SJSA1 (cell line): ENCODE results near the gene GALNT13. TPM values are rescaled to one million over a fixed set of nuclear protein-coding genes. Genes with fewer than 3 reads are reported as not detected.

ENCODE experiments used
- DNase-seq, 2 experiments: peaks; one replicate each; pipeline ENCODE4 v3.0.0-alpha.2; 2015 to 2020; ENCODE audit warnings: low spot score in 2 of 2, low read depth in 1 of 2
- H3K27ac ChIP-seq: fragments of 250-450 bp; sonication (Bioruptor Pico); 2 replicates; pipeline ENCODE4 v1.5.1; 2020; ENCODE audit warnings: mild to moderate bottlenecking, moderate library complexity
- H3K27me3 ChIP-seq: fragments of 250-450 bp; sonication (Bioruptor Pico); replicated peaks from 2 replicates; pipeline ENCODE4 v1.5.1; 2020; ENCODE audit warnings: mild to moderate bottlenecking, moderate library complexity
- H3K36me3 ChIP-seq: fragments of 250-450 bp; sonication (Bioruptor Pico); 2 replicates; pipeline ENCODE4 v1.5.1; 2020; ENCODE audit warnings: mild to moderate bottlenecking
- H3K4me1 ChIP-seq: fragments of 250-450 bp; sonication (Bioruptor Pico); replicated peaks from 2 replicates; pipeline ENCODE4 v1.6.1; 2021; ENCODE audit warnings: mild to moderate bottlenecking
- H3K4me3 ChIP-seq: fragments of 250-450 bp; sonication (Bioruptor Pico); 2 replicates; pipeline ENCODE4 v1.5.1; 2020; ENCODE audit warnings: mild to moderate bottlenecking
- H3K9me3 ChIP-seq: fragments of 250-450 bp; sonication (Bioruptor Pico); replicated peaks from 2 replicates; pipeline ENCODE4 v1.5.1; 2020; ENCODE audit warnings: mild to moderate bottlenecking
- total RNA-seq: library from RNA; depleted of rRNA; stranded (reverse); fragments of >200 nt; shearing (Covaris generic); gene quantifications from 2 replicates; pipeline ENCODE4 v1.2.3, GENCODE V29; 2014; rRNA removed

The GALNT13 gene
- not detected in 2 replicates for total RNA-seq

- no peak within 1 kb of the TSS for H3K4me3 ChIP-seq
- no peak for DNase-seq
Measured at GRCh38 chr2:153871231-153872221, at the start of gene GALNT13. GALNT13 (plus strand) TSS chr2:153871922.

GRCh38 chr2:153823880-153824279 is 47.8 kb upstream of the GALNT13 start:
- Histone ChIP-seq H3K27ac (no peak overlapping the region), H3K27me3 (no peaks in the 10 kb centered on the region), H3K9me3 (no peaks in the 10 kb centered on the region; the same call in 1 of the 2 replicates), H3K4me3 (no peak overlapping the region), H3K4me1 (no peaks in the 10 kb centered on the region), H3K36me3 (no peaks in the 10 kb centered on the region)
- no peak for DNase-seq

More at GRCh38 chr2:153871231-153872221, at the start of gene GALNT13:
- H3K27me3 ChIP-seq: no peaks in the 10 kb centered on the region
- H3K36me3 ChIP-seq: no peaks in the 10 kb centered on the region
- no peaks in the 10 kb centered on the region for H3K4me1 ChIP-seq
- H3K27ac ChIP-seq: no peak within 1 kb of the TSS
- H3K9me3 ChIP-seq: no peaks in the 10 kb centered on the region; the same call in 1 of the 2 replicates

GRCh38 chr2:153828335-153828734 is 43.4 kb upstream of the GALNT13 start:
- Histone ChIP-seq H3K4me1 (no peaks in the 10 kb centered on the region), H3K9me3 (no peaks in the 10 kb centered on the region; the same call in 1 of the 2 replicates), H3K27me3 (no peaks in the 10 kb centered on the region), H3K36me3 (no peaks in the 10 kb centered on the region), H3K4me3 (no peak overlapping the region), H3K27ac (no peak overlapping the region)
- DNase-seq: no peak

GRCh38 chr2:153834662-153835061 is 37.1 kb upstream of the GALNT13 start:
- Histone ChIP-seq H3K4me3 (no peak overlapping the region), H3K4me1 (no peaks in the 10 kb centered on the region), H3K27ac (no peak overlapping the region), H3K27me3 (no peaks in the 10 kb centered on the region), H3K9me3 (no peaks in the 10 kb centered on the region; the same call in 1 of the 2 replicates), H3K36me3 (no peaks in the 10 kb centered on the region)
- no peak for DNase-seq

- Histone ChIP-seq H3K9me3 (peaks cover 2% of the 10 kb centered on the region; the same call in 1 of the 2 replicates), H3K27ac (no peak overlapping the region), H3K27me3 (no peaks in the 10 kb centered on the region), H3K4me1 (no peaks in the 10 kb centered on the region), H3K4me3 (no peak overlapping the region), H3K36me3 (no peaks in the 10 kb centered on the region)
- DNase-seq: no peak
Measured at GRCh38 chr2:153858250-153858649, 13.5 kb upstream of the GALNT13 start.

GRCh38 chr2:153864022-153864421 is 7.7 kb upstream of the GALNT13 start:
- Histone ChIP-seq H3K9me3 (no peaks in the 10 kb centered on the region), H3K36me3 (no peaks in the 10 kb centered on the region), H3K27ac (no peak overlapping the region), H3K27me3 (no peaks in the 10 kb centered on the region), H3K4me3 (no peak overlapping the region), H3K4me1 (no peaks in the 10 kb centered on the region)
- DNase-seq: no peak

GRCh38 chr2:153866595-153866994 is 5.1 kb upstream of the GALNT13 start:
- no peaks in the 10 kb centered on the region for H3K4me1 ChIP-seq
- no peaks in the 10 kb centered on the region; the same call in 1 of the 2 replicates for H3K9me3 ChIP-seq
- H3K36me3 ChIP-seq: no peaks in the 10 kb centered on the region
- H3K27ac ChIP-seq: no peak overlapping the region
- H3K4me3 ChIP-seq: no peak overlapping the region
- no peaks in the 10 kb centered on the region for H3K27me3 ChIP-seq
- no peak for DNase-seq

- DNase-seq: no peak
- Histone ChIP-seq H3K27ac (no peak overlapping the region), H3K4me3 (no peak overlapping the region), H3K9me3 (no peaks in the 10 kb centered on the region; the same call in 1 of the 2 replicates), H3K27me3 (no peaks in the 10 kb centered on the region), H3K36me3 (no peaks in the 10 kb centered on the region), H3K4me1 (no peaks in the 10 kb centered on the region)
Measured at GRCh38 chr2:153870308-153870707, 1.4 kb upstream of the GALNT13 start.

GRCh38 chr2:153872311-153873051 is 759 bp downstream of the GALNT13 start:
- no peaks in the 10 kb centered on the region for H3K36me3 ChIP-seq
- no peak overlapping the region for H3K27ac ChIP-seq
- DNase-seq: no peak
- no peaks in the 10 kb centered on the region for H3K4me1 ChIP-seq
- H3K27me3 ChIP-seq: no peaks in the 10 kb centered on the region
- H3K9me3 ChIP-seq: no peaks in the 10 kb centered on the region; the same call in 1 of the 2 replicates
- H3K4me3 ChIP-seq: no peak overlapping the region

GRCh38 chr2:153873052-153874048 is 1.6 kb downstream of the GALNT13 start:
- no peaks in the 10 kb centered on the region for H3K36me3 ChIP-seq
- no peaks in the 10 kb centered on the region; the same call in none of the 2 replicates for H3K9me3 ChIP-seq
- DNase-seq: no peak
- no peak overlapping the region for H3K4me3 ChIP-seq
- no peaks in the 10 kb centered on the region for H3K4me1 ChIP-seq
- H3K27me3 ChIP-seq: no peaks in the 10 kb centered on the region
- no peak overlapping the region for H3K27ac ChIP-seq

GRCh38 chr2:153875801-153876466 is 4.2 kb downstream of the GALNT13 start:
- H3K27me3 ChIP-seq: no peaks in the 10 kb centered on the region

GRCh38 chr2:153880926-153881325 is 9.2 kb downstream of the GALNT13 start:
- Histone ChIP-seq H3K27ac (no peak overlapping the region), H3K4me1 (no peaks in the 10 kb centered on the region), H3K27me3 (no peaks in the 10 kb centered on the region), H3K4me3 (no peak overlapping the region), H3K36me3 (no peaks in the 10 kb centered on the region), H3K9me3 (no peaks in the 10 kb centered on the region; the same call in 1 of the 2 replicates)
- no peak for DNase-seq

More at GRCh38 chr2:153875801-153876466, 4.2 kb downstream of the GALNT13 start:
- Histone ChIP-seq H3K9me3 (no peaks in the 10 kb centered on the region; the same call in 1 of the 2 replicates), H3K36me3 (no peaks in the 10 kb centered on the region), H3K4me3 (no peak overlapping the region), H3K4me1 (no peaks in the 10 kb centered on the region), H3K27ac (no peak overlapping the region)
- no peak for DNase-seq
